Neuronal stem cell (in vitro differentiated cells): ENCODE data around the gene KLHL30.

ENCODE experiments used
- DNase-seq: peaks from one replicate; pipeline ENCODE4 v3.0.0-alpha.2; 2013; ENCODE audit warnings: low spot score
- H2AFZ ChIP-seq: one replicate; pipeline ENCODE4 v1.6.1; 2013; ENCODE audit warnings: mild to moderate bottlenecking, low read length, inconsistent platforms
- H2AK5ac ChIP-seq: 2 replicates; pipeline ENCODE4 v1.6.1; 2013; ENCODE audit warnings: low read depth, mild to moderate bottlenecking, inconsistent platforms, low read length, moderate library complexity, mixed read lengths
- H2BK120ac ChIP-seq: 2 replicates; pipeline ENCODE4 v1.6.1; 2013; ENCODE audit warnings: low read depth, mild to moderate bottlenecking, inconsistent platforms, low read length, moderate library complexity, mixed read lengths
- H2BK12ac ChIP-seq: one replicate; pipeline ENCODE4 v1.6.1; 2013; ENCODE audit warnings: low read length, inconsistent platforms
- H2BK15ac ChIP-seq: 2 replicates; pipeline ENCODE4 v1.6.1; 2013; ENCODE audit warnings: mild to moderate bottlenecking, low read length, inconsistent platforms, mixed read lengths
- H2BK5ac ChIP-seq: one replicate; pipeline ENCODE4 v1.6.1; 2013; ENCODE audit warnings: inconsistent platforms, mild to moderate bottlenecking, low read length, moderate library complexity
- H3K14ac ChIP-seq: one replicate; pipeline ENCODE4 v1.6.1; 2013; ENCODE audit warnings: low read length, inconsistent platforms
- H3K18ac ChIP-seq: 2 replicates; pipeline ENCODE4 v1.6.1; 2013; ENCODE audit warnings: low read length, inconsistent platforms
- H3K23ac ChIP-seq: 2 replicates; pipeline ENCODE4 v1.6.1; 2013; ENCODE audit warnings: low read depth, mild to moderate bottlenecking, mixed read lengths, low read length, inconsistent platforms; ENCODE audit not compliant: poor library complexity
- H3K27ac ChIP-seq: replicated peaks from 3 replicates; pipeline ENCODE4 v1.5.1; 2013; ENCODE audit warnings: low read length, inconsistent platforms
- H3K27me3 ChIP-seq, 3 experiments: 2 replicates each; pipeline ENCODE4 v1.6.1; 2013; ENCODE audit warnings: low read length in 3 of 3, mild to moderate bottlenecking in 2 of 3, inconsistent platforms in 1 of 3, low read depth in 1 of 3, mixed read lengths in 1 of 3, moderate library complexity in 1 of 3; ENCODE audit not compliant: control insufficient read depth in 3 of 3, insufficient read depth in 3 of 3
- H3K36me3 ChIP-seq, 2 donors: replicated peaks in 1 of 2; 2 replicates each; pipeline ENCODE4 v1.6.1; 2013; ENCODE audit warnings: low read length in 2 of 2; ENCODE audit not compliant: control insufficient read depth in 2 of 2, insufficient read depth in 2 of 2
- H3K4ac ChIP-seq: 2 replicates; pipeline ENCODE4 v1.6.1; 2013; ENCODE audit warnings: inconsistent platforms, mild to moderate bottlenecking, low read length, moderate library complexity
- H3K4me1 ChIP-seq, 2 donors: 1 replicate in 1 of 2; 2 replicates in 1 of 2; pipeline ENCODE4 v1.6.1; 2013; ENCODE audit warnings: low read length in 2 of 2, low read depth in 1 of 2; ENCODE audit not compliant: control insufficient read depth in 2 of 2, insufficient read depth in 1 of 2
- H3K4me2 ChIP-seq: one replicate; pipeline ENCODE4 v1.6.1; 2013; ENCODE audit warnings: mild to moderate bottlenecking, low read length, inconsistent platforms; ENCODE audit not compliant: insufficient read depth, poor library complexity, severe bottlenecking
- H3K4me3 ChIP-seq, 2 donors: 2 replicates each; pipeline ENCODE4 v1.5.1; 2013; ENCODE audit warnings: low read length in 2 of 2, mild to moderate bottlenecking in 2 of 2, inconsistent platforms in 1 of 2, moderate library complexity in 1 of 2
- H3K79me1 ChIP-seq: one replicate; pipeline ENCODE4 v1.6.1; 2013; ENCODE audit warnings: low read depth, mild to moderate bottlenecking, inconsistent platforms, low read length, moderate library complexity
- H3K9ac ChIP-seq: one replicate; pipeline ENCODE4 v1.6.1; 2013; ENCODE audit warnings: mild to moderate bottlenecking, low read depth, low read length, inconsistent platforms; ENCODE audit not compliant: poor library complexity
- H3K9me3 ChIP-seq, 2 donors: replicated peaks in 1 of 2; 2 replicates each; pipeline versions ENCODE3 to v1.6.1; 2013; ENCODE audit warnings: low read length in 2 of 2, mild to moderate bottlenecking in 2 of 2, inconsistent platforms in 1 of 2, low read depth in 1 of 2, mixed read lengths in 1 of 2, moderate library complexity in 1 of 2; ENCODE audit not compliant: control insufficient read depth in 2 of 2, insufficient read depth in 1 of 2
- H4K8ac ChIP-seq: one replicate; pipeline ENCODE4 v1.6.1; 2013; ENCODE audit warnings: low read depth, mild to moderate bottlenecking, inconsistent platforms, low read length, moderate library complexity
- H4K91ac ChIP-seq: one replicate; pipeline ENCODE4 v1.6.1; 2013; ENCODE audit warnings: low read length, low read depth, mild to moderate bottlenecking, inconsistent platforms; ENCODE audit not compliant: poor library complexity
- WGBS, 2 donors: extraction: QIAGEN DNeasy Blood & Tissue Kit; methylation state at CpG; one replicate each; pipeline ENCODE4 v1.1.7; 2013; ENCODE audit warnings: missing lambda C conversion rate in 2 of 2, mixed read lengths in 1 of 2; ENCODE audit not compliant: insufficient read length in 2 of 2, insufficient replicate concordance in 1 of 2; ENCODE audit errors: extremely low coverage in 2 of 2; 5-methylcytosine and 5-hydroxymethylcytosine counted together

The KLHL30 gene

DNA sequence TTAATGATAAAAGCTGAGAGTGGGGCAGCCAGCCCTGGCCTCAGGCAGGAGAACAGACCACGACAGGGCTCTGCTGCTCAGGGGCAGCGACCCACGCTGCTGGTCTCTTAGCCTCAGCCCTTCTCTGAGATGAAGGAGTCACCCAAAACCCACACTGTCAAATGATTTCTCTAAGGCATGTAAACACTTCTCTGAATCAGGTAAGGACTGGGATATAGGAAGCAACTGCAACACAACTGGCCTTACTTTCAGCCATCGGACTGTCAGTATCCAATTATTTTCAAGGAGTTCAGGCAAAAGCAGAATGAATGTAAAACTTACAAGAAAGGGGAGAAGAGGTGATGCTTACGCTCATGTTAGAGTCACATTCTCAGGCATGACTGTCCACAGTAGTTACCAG is 42.1 kb downstream of the KLHL30 start:
- H3K9ac ChIP-seq = no peak overlapping the region
- no peaks in the 10 kb centered on the region for H3K79me1 ChIP-seq
- no peak overlapping the region for H4K8ac ChIP-seq
- H3K14ac ChIP-seq = no peak overlapping the region
- no peak overlapping the region for H3K18ac ChIP-seq
- no peaks in the 10 kb centered on the region for H3K4me1 ChIP-seq
- peaks cover 38 to 95% of the 10 kb centered on the region in 2 donors for H3K36me3 ChIP-seq
- no peak overlapping the region for H3K27ac ChIP-seq
- H3K9me3 ChIP-seq = no peaks in the 10 kb centered on the region
- H2BK15ac ChIP-seq = no peak overlapping the region
- DNase-seq = no peak
- no peak overlapping the region for H2AK5ac ChIP-seq
- no peak overlapping the region for H2BK5ac ChIP-seq
- no peak overlapping the region for H3K4ac ChIP-seq
- no peak overlapping the region for H3K4me3 ChIP-seq
- no peak overlapping the region for H2AFZ ChIP-seq
- no peak overlapping the region for H2BK120ac ChIP-seq
- no peak overlapping the region for H3K4me2 ChIP-seq
- H3K23ac ChIP-seq = no peak overlapping the region
- H2BK12ac ChIP-seq = no peak overlapping the region
- WGBS, 2 donors = no CpG with 5 or more reads among the region's 5 CpGs
- no peaks in the 10 kb centered on the region for H3K27me3 ChIP-seq
- H4K91ac ChIP-seq = no peak overlapping the region

DNA sequence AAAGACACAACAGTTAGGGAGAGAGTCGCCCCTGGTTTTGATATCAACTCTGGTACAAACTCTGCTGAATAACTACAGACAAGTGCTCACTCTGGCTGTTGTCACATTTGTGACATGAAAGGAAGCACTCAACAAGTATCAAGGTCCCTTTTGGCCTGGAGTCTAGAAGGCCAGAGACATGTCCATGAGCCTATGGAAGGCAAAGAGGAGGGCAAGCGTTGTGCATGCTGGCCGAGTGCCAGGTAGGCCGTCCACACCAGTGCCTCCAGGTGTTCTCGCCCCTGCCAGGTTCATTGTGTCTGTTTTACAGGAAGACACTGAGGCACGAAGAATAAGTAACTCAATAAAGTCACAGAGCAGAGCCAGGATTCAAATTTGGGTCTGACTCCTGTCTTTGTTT is 43.9 kb downstream of the KLHL30 start:
- Histone ChIP-seq H3K27me3 (no peaks in the 10 kb centered on the region), H2BK120ac (no peak overlapping the region), H3K9me3 (no peaks in the 10 kb centered on the region), H3K27ac (no peak overlapping the region), H3K9ac (no peak overlapping the region), H3K4me2 (no peak overlapping the region), H2BK15ac (no peak overlapping the region), H3K36me3 (peaks cover 44 to 99% of the 10 kb centered on the region in 2 donors), H2BK5ac (no peak overlapping the region), H3K4me3 (no peak overlapping the region), H3K14ac (no peak overlapping the region), H3K4ac (no peak overlapping the region), H4K91ac (no peak overlapping the region), H4K8ac (no peak overlapping the region), H3K23ac (no peak overlapping the region), H3K18ac (no peak overlapping the region), H3K79me1 (no peaks in the 10 kb centered on the region), H2AFZ (no peak overlapping the region), H2AK5ac (no peak overlapping the region), H2BK12ac (no peak overlapping the region), H3K4me1 (no peaks in the 10 kb centered on the region)
- DNase-seq = no peak
- no CpG with 5 or more reads among the region's 6 CpGs for WGBS, 2 donors

DNA sequence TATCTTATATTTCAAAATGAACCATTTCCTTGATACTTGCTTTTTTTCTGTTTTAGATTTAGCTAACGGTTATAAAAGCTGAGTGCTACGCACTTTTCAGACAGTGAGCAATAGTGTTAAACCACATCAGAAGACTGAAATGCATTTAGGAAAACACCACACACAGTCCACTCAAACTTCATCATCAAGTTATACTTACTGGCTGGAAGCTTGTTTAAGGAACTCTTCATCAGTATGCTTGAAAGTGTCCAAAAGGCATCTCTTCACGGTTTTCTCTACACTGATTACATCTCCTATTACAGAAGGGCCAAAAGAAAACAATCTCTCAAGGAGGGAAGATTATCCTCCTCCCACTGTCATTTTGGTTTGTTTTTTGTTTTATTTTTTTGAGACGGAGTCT is 45.4 kb downstream of the KLHL30 start:
- Histone ChIP-seq H3K4me1 (peaks cover 5 to 8% of the 10 kb centered on the region in 2 donors), H3K4me2 (no peak overlapping the region), H3K4ac (no peak overlapping the region), H2BK12ac (no peak overlapping the region), H2AFZ (no peak overlapping the region), H3K9me3 (no peaks in the 10 kb centered on the region), H3K4me3 (no peak overlapping the region), H2AK5ac (no peak overlapping the region), H3K14ac (no peak overlapping the region), H2BK15ac (no peak overlapping the region), H3K23ac (no peak overlapping the region), H3K79me1 (no peaks in the 10 kb centered on the region), H3K9ac (no peak overlapping the region), H3K36me3 (peaks cover 50 to 99% of the 10 kb centered on the region in 2 donors), H2BK120ac (no peak overlapping the region), H4K91ac (no peak overlapping the region), H4K8ac (no peak overlapping the region), H3K18ac (no peak overlapping the region), H3K27me3 (no peaks in the 10 kb centered on the region), H3K27ac (no peak overlapping the region), H2BK5ac (no peak overlapping the region)
- no CpG with 5 or more reads among the region's 4 CpGs for whole genome bisulfite sequencing, 2 donors
- no peak for DNase-seq

DNA sequence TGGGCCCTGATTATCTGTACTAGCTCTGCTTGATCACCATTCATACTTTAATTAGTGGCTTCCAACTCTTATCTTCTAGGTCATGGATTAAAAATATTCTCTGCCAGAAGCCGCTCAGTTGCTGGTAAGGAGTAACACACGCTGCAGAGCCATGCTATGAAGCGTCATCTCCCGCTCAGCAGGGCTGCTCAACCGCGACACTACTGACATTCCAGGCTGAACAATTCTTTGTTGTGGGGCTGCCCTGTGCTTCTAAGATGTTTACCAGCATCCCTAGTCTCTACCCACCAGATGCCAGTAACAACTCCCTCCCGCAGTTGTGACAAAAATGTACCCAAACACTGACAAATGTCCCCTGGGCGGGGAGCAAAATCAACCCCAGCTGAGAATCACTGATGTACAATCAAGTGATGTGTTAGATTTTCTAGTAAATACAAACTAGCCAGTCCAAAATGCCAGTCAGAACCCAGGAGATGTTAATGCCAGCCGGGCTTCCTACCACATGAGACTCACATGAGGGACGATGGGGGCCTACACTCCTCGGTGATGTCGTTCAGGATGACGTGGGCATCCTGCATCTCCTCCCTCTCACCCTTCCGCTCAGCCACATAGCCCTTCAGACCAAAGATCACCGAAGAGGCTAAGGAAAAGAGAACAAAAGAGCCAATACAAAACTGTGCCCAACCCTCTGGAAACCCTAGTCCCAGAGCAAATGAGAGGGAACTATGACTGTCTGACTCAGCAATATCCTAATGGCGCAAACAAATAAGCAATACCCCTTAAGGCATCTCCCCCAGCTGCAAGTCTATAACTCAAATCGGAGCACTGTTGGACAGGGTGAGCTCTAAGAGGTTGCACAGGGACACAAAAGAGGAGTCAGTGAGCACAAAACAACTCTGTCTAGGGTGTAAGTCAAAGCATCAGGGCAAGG is 49.4 kb downstream of the KLHL30 start:
- DNase-seq = no peak
- no peak overlapping the region for H4K91ac ChIP-seq
- H2BK15ac ChIP-seq = no peak overlapping the region
- no peak overlapping the region for H4K8ac ChIP-seq
- no peak overlapping the region for H3K4ac ChIP-seq
- H3K14ac ChIP-seq = no peak overlapping the region
- no peaks in the 10 kb centered on the region for H3K9me3 ChIP-seq
- H2AFZ ChIP-seq = no peak overlapping the region
- H3K27ac ChIP-seq = peak overlapping the region; percentile 12
- no peak overlapping the region for H3K4me3 ChIP-seq
- peak overlapping the region; percentile 50 for H3K9ac ChIP-seq
- no peak overlapping the region for H3K23ac ChIP-seq
- no peak overlapping the region for H3K4me2 ChIP-seq
- peaks cover 5 to 8% of the 10 kb centered on the region in 2 donors for H3K4me1 ChIP-seq
- no peak overlapping the region for H2AK5ac ChIP-seq
- no peak overlapping the region for H2BK12ac ChIP-seq
- no peaks in the 10 kb centered on the region for H3K79me1 ChIP-seq
- peak overlapping the region; percentile 42 for H3K18ac ChIP-seq
- no peak overlapping the region for H2BK120ac ChIP-seq
- peaks cover 44 to 93% of the 10 kb centered on the region in 2 donors for H3K36me3 ChIP-seq
- no peaks in the 10 kb centered on the region for H3K27me3 ChIP-seq
- no peak overlapping the region for H2BK5ac ChIP-seq
- no CpG with 5 or more reads among the region's 17 CpGs for WGBS, 2 donors
